A673 (cell line): Measurements from ENCODE around the gene AHNAK2. TPM values are rescaled to one million over a fixed set of nuclear protein-coding genes. Genes with fewer than 3 reads are reported as not detected.

Experiments used
- BruUV-seq: library from RNA; stranded (reverse); fragments of 400-500 nt; replicated peaks from 2 replicates; lab custom pipeline; 2021; lab: Mats Ljungman, UMichigan
- CTCF ChIA-PET: fragments of 300-600 bp; sonication (Branson Sonifier 250); formaldehyde crosslinking; loops from one replicate; lab custom pipeline; 2022; ENCODE audit warnings: antibody characterized with exemption; lab: Charles Lee
- POLR2A ChIA-PET: fragments of 300-600 bp; sonication (Branson Sonifier 250); formaldehyde crosslinking; loops from one replicate; lab custom pipeline; 2022; ENCODE audit warnings: antibody characterized with exemption; ENCODE audit not compliant: low non-redundant PET; lab: Charles Lee
- DNase-seq: peaks from one replicate; pipeline ENCODE4 v3.0.0-alpha.2; 2015; ENCODE audit warnings: low spot score
- H3K27ac ChIP-seq: fragments of 200-600 bp; sonication (generic); 2 replicates; pipeline ENCODE4 v1.5.1; 2016; ENCODE audit warnings: mixed run types, low read depth, mild to moderate bottlenecking, mixed read lengths, antibody characterized with exemption, low read length; ENCODE audit not compliant: poor library complexity, severe bottlenecking
- H3K27me3 ChIP-seq: fragments of 200-600 bp; sonication (generic); replicated peaks from 2 replicates; pipeline ENCODE4 v1.6.1; 2017; ENCODE audit warnings: mixed run types, low read depth, mild to moderate bottlenecking, mixed read lengths, antibody characterized with exemption, low read length; ENCODE audit not compliant: insufficient read depth, poor library complexity
- H3K36me3 ChIP-seq: fragments of 200-600 bp; sonication (generic); 2 replicates; pipeline ENCODE4 v1.6.1; 2016; ENCODE audit warnings: mixed run types, mild to moderate bottlenecking, mixed read lengths, antibody characterized with exemption, low read length; ENCODE audit not compliant: insufficient read depth, poor library complexity, severe bottlenecking
- H3K4me1 ChIP-seq: fragments of 200-600 bp; sonication (generic); 2 replicates; pipeline ENCODE4 v1.6.1; 2017; ENCODE audit warnings: mixed run types, mild to moderate bottlenecking, mixed read lengths, antibody characterized with exemption, low read length; ENCODE audit not compliant: insufficient read depth, poor library complexity, severe bottlenecking
- H3K4me3 ChIP-seq: fragments of 200-600 bp; sonication (generic); 2 replicates; pipeline ENCODE4 v1.5.1; 2016; ENCODE audit warnings: low read depth, mixed run types, mild to moderate bottlenecking, mixed read lengths, low read length; ENCODE audit not compliant: poor library complexity, severe bottlenecking
- H3K9me3 ChIP-seq: fragments of 200-600 bp; sonication (generic); 2 replicates; pipeline ENCODE4 v1.6.1; 2016; ENCODE audit warnings: mixed run types, low read depth, mild to moderate bottlenecking, mixed read lengths, antibody characterized with exemption, low read length; ENCODE audit not compliant: poor library complexity, severe bottlenecking
- CTCF ChIP-seq: fragments of 300-800, 200-600 bp; sonication (generic); conservative IDR thresholded peaks from 2 replicates; pipeline ENCODE4 v1.5.1; 2017; ENCODE audit warnings: low read depth, mild to moderate bottlenecking, antibody characterized with exemption, low read length, moderate library complexity, mixed read lengths
- EZH2 ChIP-seq: fragments of 200-600 bp; sonication (generic); IDR thresholded peaks from 2 replicates; pipeline ENCODE4 v1.6.1; 2017; ENCODE audit warnings: borderline replicate concordance, low read depth, mild to moderate bottlenecking, mixed read lengths, antibody characterized with exemption, low read length; ENCODE audit not compliant: poor library complexity, severe bottlenecking
- intact Hi-C: fragments of 100-400 bp; cut with micrococcal nuclease; formaldehyde crosslinking; loops from one replicate; pipeline ENCODE4 v1.10.0; 2022; ENCODE audit not compliant: unreplicated experiment
- total RNA-seq: library from RNA; stranded (reverse); gene quantifications from 2 replicates; pipeline ENCODE4 v1.2.3, GENCODE V29; 2021

AHNAK2 gene
- total RNA-seq, 1 experiment from 2014 or later = 0.56 TPM

GRCh38 chr14:104927901-104928300 is 50.3 kb downstream of the AHNAK2 start:
- ChIA-PET CTCF (no interaction called here), POLR2A (interaction anchor here (0.7 kb wide), 1 partner anchor 72 kb away, joined by 5 read pairs; no protein-coding TSS in a partner anchor)
- intact Hi-C loops = no loop called here
- no peaks in the 10 kb centered on the region for H3K36me3 ChIP-seq
- no peak overlapping the region for H3K4me3 ChIP-seq
- H3K4me1 ChIP-seq = no peaks in the 10 kb centered on the region
- no peaks in the 10 kb centered on the region for H3K9me3 ChIP-seq
- no TSS peak for BruUV-seq
- no peaks in the 10 kb centered on the region for H3K27me3 ChIP-seq
- no peak for TF ChIP-seq EZH2
- TF ChIP-seq CTCF = no peak
- DNase-seq = no peak
- no peak overlapping the region for H3K27ac ChIP-seq

- Histone ChIP-seq H3K9me3 (no peaks in the 10 kb centered on the region), H3K36me3 (no peaks in the 10 kb centered on the region), H3K27me3 (no peaks in the 10 kb centered on the region), H3K4me3 (no peak overlapping the region), H3K27ac (no peak overlapping the region), H3K4me1 (no peaks in the 10 kb centered on the region)
- ChIA-PET CTCF (no interaction called here), POLR2A (no interaction called here)
- no peak for DNase-seq
- BruUV-seq = no TSS peak
- TF ChIP-seq EZH2 (no peak), CTCF (no peak)
- intact Hi-C loops = no loop called here
Observed at GRCh38 chr14:104927432-104927816, 50.8 kb downstream of the AHNAK2 start.

GRCh38 chr14:104926619-104927431 is 51.3 kb downstream of the AHNAK2 start:
- CTCF ChIA-PET = no interaction called here
- POLR2A ChIA-PET = no interaction called here
- Histone ChIP-seq H3K4me3 (no peak overlapping the region), H3K9me3 (no peaks in the 10 kb centered on the region), H3K27ac (no peak overlapping the region), H3K36me3 (no peaks in the 10 kb centered on the region), H3K4me1 (no peaks in the 10 kb centered on the region), H3K27me3 (no peaks in the 10 kb centered on the region)
- no TSS peak for BruUV-seq
- DNase-seq = no peak
- intact Hi-C loops = no loop called here
- TF ChIP-seq CTCF (no peak), EZH2 (no peak)
